ENCODE data around the gene CYP2W1. TPM values are rescaled to one million over a fixed set of nuclear protein-coding genes. Genes with fewer than 3 reads are reported as not detected.

Gene CYP2W1
- total RNA-seq, 2 experiments from 2014 or later: not detected

DNA sequence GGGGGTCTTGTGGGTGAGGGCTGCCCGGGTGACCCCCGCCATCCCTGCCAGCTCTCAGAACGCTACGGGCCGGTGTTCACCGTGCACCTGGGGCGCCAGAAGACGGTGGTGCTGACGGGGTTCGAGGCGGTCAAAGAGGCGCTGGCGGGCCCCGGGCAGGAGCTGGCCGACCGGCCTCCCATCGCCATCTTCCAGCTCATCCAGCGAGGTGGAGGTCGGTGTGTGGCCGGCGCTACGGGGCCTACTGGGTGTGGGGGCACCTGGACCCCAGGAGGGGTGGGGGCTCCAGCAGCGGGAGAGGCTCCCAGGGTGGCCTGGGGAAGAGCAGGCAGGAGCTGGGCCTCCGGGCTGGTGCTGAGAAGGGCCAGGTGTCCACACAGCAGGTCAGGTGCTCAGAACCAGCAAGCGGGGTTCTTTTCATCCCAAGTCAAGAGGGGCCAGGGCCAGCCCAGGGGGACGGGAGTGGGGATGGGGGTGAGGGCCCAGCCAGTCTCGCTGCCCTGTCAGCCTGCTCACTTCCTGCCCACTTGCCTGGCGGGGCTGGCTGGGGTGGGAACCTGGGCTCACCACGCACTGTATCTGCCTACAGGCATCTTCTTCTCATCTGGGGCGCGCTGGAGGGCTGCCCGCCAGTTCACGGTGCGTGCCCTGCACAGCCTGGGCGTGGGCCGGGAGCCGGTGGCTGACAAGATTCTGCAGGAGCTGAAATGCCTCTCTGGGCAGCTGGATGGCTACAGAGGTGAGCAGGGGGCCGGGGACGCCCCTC, 1.6 kb downstream of the CYP2W1 start:
- Histone ChIP-seq H3K9me3 (ENCODE audit: control insufficient read depth in 1 of 2, insufficient read depth in 1 of 2, low read length in 2 of 2) (peaks cover 0 to 4% of the 10 kb centered on the region in 2 experiments), H3K4me1 (ENCODE audit: insufficient read depth, low read length) (no peaks in the 10 kb centered on the region), H3K36me3 (ENCODE audit: insufficient read depth, low read length) (no peaks in the 10 kb centered on the region), H3K27me3 (ENCODE audit: control insufficient read depth in 1 of 2, insufficient read depth in 2 of 2, low read length in 2 of 2) (peaks cover 10 to 17% of the 10 kb centered on the region in 2 experiments), H3K27ac (ENCODE audit: low read depth in 1 of 2, low read length in 2 of 2) (no peak overlapping the region), H3K4me3 (ENCODE audit: low read length) (no peak overlapping the region)
- ChIA-PET POLR2A (no interaction called here), CTCF (no interaction called here)
- Mint-ChIP-seq H3K27ac (no peak overlapping the region), H3K36me3 (ENCODE audit: low read depth) (no peaks in the 10 kb centered on the region), H3K27me3 (peaks cover 5% of the 10 kb centered on the region), H3K4me3 (no peak overlapping the region), H3K9me3 (no peaks in the 10 kb centered on the region), H3K4me1 (ENCODE audit: low read depth) (no peaks in the 10 kb centered on the region)
- TF ChIP-seq, protein P1, sequence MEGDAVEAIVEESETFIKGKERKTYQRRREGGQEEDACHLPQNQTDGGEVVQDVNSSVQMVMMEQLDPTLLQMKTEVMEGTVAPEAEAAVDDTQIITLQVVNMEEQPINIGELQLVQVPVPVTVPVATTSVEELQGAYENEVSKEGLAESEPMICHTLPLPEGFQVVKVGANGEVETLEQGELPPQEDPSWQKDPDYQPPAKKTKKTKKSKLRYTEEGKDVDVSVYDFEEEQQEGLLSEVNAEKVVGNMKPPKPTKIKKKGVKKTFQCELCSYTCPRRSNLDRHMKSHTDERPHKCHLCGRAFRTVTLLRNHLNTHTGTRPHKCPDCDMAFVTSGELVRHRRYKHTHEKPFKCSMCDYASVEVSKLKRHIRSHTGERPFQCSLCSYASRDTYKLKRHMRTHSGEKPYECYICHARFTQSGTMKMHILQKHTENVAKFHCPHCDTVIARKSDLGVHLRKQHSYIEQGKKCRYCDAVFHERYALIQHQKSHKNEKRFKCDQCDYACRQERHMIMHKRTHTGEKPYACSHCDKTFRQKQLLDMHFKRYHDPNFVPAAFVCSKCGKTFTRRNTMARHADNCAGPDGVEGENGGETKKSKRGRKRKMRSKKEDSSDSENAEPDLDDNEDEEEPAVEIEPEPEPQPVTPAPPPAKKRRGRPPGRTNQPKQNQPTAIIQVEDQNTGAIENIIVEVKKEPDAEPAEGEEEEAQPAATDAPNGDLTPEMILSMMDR (IDR thresholded peaks at IDR 0.05): no peak
- ATAC-seq (ENCODE audit: poor library complexity): no peak
- no peak for DNase-seq
- intact Hi-C loops (cut with DNase I, micrococcal nuclease): no loop called here

DNA sequence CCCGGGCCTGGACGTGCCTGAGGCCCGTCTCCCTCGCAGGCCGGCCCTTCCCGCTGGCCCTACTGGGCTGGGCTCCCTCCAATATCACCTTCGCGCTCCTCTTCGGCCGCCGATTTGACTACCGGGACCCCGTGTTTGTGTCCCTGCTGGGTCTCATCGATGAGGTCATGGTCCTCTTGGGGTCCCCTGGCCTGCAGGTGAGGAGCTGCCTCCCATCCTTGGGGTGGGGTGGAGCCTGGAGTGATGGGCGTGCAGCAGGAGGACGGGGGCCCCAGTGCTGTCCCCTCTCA, 2.1 kb downstream of the CYP2W1 start:
- Histone ChIP-seq H3K27me3 (ENCODE audit: control insufficient read depth in 1 of 2, insufficient read depth in 2 of 2, low read length in 2 of 2) (peaks cover 10 to 17% of the 10 kb centered on the region in 2 experiments), H3K4me1 (ENCODE audit: insufficient read depth, low read length) (no peaks in the 10 kb centered on the region), H3K27ac (ENCODE audit: low read depth in 1 of 2, low read length in 2 of 2) (no peak overlapping the region), H3K9me3 (ENCODE audit: control insufficient read depth in 1 of 2, insufficient read depth in 1 of 2, low read length in 2 of 2) (peaks cover 0 to 4% of the 10 kb centered on the region in 2 experiments), H3K4me3 (ENCODE audit: low read length) (no peak overlapping the region), H3K36me3 (ENCODE audit: insufficient read depth, low read length) (no peaks in the 10 kb centered on the region)
- intact Hi-C loops (cut with DNase I, micrococcal nuclease): no loop called here
- ChIA-PET POLR2A (no interaction called here), CTCF (no interaction called here)
- no peak for ATAC-seq (ENCODE audit: poor library complexity)
- no peaks in the 10 kb centered on the region for H3K4me1 Mint-ChIP-seq (ENCODE audit: low read depth)
- H3K27me3 Mint-ChIP-seq: peaks cover 5% of the 10 kb centered on the region
- no peak for DNase-seq
- H3K9me3 Mint-ChIP-seq: no peaks in the 10 kb centered on the region
- H3K27ac Mint-ChIP-seq: no peak overlapping the region
- TF ChIP-seq, protein P1 (IDR thresholded peaks at IDR 0.05): no peak
- H3K36me3 Mint-ChIP-seq (ENCODE audit: low read depth): no peaks in the 10 kb centered on the region
- H3K4me3 Mint-ChIP-seq: no peak overlapping the region

DNA sequence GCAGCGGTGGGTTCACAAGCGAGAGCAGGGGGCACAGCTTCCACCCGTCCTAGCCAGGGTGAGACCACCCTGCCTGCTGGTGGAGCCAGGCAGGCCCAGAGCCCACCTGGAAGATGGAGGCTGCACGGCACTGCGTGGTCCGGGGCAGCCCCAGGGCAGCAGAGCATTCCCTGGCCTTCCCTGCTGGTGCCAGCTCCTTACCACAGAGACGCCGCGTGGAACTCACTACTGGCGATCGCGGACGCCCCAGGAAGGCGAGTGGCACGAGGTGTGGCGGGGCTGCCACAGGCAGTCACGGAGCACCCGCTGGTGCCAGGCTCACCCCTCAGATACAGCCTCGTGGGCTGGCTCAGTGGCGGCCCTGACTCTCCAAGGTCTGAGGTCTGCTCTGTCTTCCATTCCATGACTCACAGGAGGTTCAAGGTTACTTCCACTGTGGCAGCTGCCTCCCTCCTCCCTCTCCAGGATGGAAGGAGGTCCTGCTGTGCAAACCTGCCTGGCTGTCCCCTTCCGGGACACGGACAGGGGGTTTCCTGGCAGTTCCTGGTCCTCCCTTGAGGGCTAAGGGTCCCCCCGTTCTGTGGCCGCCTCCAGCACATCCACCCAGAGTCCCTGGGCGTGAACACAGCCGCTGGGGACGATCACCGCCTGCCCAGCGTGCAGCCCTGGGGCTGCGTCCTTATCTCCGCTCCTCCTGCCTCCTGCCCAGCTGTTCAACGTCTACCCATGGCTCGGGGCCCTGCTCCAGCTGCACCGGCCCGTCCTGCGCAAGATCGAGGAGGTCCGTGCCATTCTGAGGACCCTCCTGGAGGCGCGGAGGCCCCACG, 3.1 kb downstream of the CYP2W1 start:
- peaks cover 5% of the 10 kb centered on the region for H3K27me3 Mint-ChIP-seq
- no peak overlapping the region for H3K27ac ChIP-seq (ENCODE audit: low read depth in 1 of 2, low read length in 2 of 2)
- ATAC-seq (ENCODE audit: poor library complexity) (no peak), DNase-seq (no peak)
- no peak overlapping the region for H3K4me3 ChIP-seq (ENCODE audit: low read length)
- no peak overlapping the region for H3K27ac Mint-ChIP-seq
- H3K4me1 ChIP-seq (ENCODE audit: insufficient read depth, low read length): no peaks in the 10 kb centered on the region
- no peak overlapping the region for H3K4me3 Mint-ChIP-seq
- intact Hi-C loops (cut with DNase I, micrococcal nuclease): no loop called here
- H3K36me3 ChIP-seq (ENCODE audit: insufficient read depth, low read length): no peaks in the 10 kb centered on the region
- H3K9me3 ChIP-seq (ENCODE audit: control insufficient read depth in 1 of 2, insufficient read depth in 1 of 2, low read length in 2 of 2): peaks cover 0 to 4% of the 10 kb centered on the region in 2 experiments
- peaks cover 10 to 17% of the 10 kb centered on the region in 2 experiments for H3K27me3 ChIP-seq (ENCODE audit: control insufficient read depth in 1 of 2, insufficient read depth in 2 of 2, low read length in 2 of 2)
- CTCF ChIA-PET: no interaction called here
- H3K36me3 Mint-ChIP-seq (ENCODE audit: low read depth): no peaks in the 10 kb centered on the region
- POLR2A ChIA-PET: no interaction called here
- TF ChIP-seq, protein P1 (IDR thresholded peaks at IDR 0.05): no peak
- H3K4me1 Mint-ChIP-seq (ENCODE audit: low read depth): no peaks in the 10 kb centered on the region
- H3K9me3 Mint-ChIP-seq: no peaks in the 10 kb centered on the region

All from CD4-positive, alpha-beta T cell (primary cell).